ENCODE measurements around the gene KLRB1.

DNA sequence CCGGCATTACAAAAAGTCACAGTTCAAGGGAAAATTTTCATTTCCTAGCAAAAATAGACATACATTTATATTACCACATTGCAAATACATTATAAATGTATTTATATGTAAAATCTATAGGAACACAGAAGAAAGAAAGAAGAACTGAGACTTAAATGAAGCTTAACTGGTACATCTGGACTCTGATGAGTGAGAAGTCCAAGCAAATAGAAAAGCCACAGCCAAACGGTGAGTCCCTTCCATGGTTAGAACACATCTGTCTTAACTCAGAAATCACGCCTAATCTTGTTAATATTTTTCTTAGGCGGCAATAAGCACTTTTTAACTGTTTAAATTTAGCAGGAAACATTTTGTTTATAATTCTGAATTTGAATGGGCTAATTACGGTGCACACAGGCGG lies 9.4 kb upstream of the KLRB1 start:
- no peak for TF ChIP-seq NFIC (IDR thresholded peaks at IDR 0.05; ENCODE audit: borderline replicate concordance)
- no peak for TF ChIP-seq MAX (IDR thresholded peaks at IDR 0.05; ENCODE audit: low read depth)
- TF ChIP-seq, protein P1, sequence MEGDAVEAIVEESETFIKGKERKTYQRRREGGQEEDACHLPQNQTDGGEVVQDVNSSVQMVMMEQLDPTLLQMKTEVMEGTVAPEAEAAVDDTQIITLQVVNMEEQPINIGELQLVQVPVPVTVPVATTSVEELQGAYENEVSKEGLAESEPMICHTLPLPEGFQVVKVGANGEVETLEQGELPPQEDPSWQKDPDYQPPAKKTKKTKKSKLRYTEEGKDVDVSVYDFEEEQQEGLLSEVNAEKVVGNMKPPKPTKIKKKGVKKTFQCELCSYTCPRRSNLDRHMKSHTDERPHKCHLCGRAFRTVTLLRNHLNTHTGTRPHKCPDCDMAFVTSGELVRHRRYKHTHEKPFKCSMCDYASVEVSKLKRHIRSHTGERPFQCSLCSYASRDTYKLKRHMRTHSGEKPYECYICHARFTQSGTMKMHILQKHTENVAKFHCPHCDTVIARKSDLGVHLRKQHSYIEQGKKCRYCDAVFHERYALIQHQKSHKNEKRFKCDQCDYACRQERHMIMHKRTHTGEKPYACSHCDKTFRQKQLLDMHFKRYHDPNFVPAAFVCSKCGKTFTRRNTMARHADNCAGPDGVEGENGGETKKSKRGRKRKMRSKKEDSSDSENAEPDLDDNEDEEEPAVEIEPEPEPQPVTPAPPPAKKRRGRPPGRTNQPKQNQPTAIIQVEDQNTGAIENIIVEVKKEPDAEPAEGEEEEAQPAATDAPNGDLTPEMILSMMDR (IDR thresholded peaks at IDR 0.05) = no peak
- no peak for TF ChIP-seq EZH2phosphoT487 (IDR thresholded peaks at IDR 0.05; ENCODE audit: borderline replicate concordance, low read depth)
- no peak for TF ChIP-seq GABPA (IDR thresholded peaks at IDR 0.05; ENCODE audit: low read depth)
- no peak for TF ChIP-seq SMC3 (IDR thresholded peaks at IDR 0.05; ENCODE audit: low read depth, low read length)
- TF ChIP-seq REST (IDR thresholded peaks at IDR 0.05; ENCODE audit: low read depth, low read length) = no peak
- no peak for TF ChIP-seq TCF12 (IDR thresholded peaks at IDR 0.05)

Measured in SK-N-SH (cell line).